CD4-positive, alpha-beta T cell treated with Interleukin-15 for 4 hours (primary cell): ENCODE measurements around the gene S100A7.
A peak's percentile ranks its signal among the peaks of the same experiment; 100 is the strongest.
"Not testable (repeated sequence)": the region's sequence is repeated elsewhere in the genome, so short reads cannot be mapped to it uniquely, and the experiment has no call there.

Experiments used
- DNase-seq: peaks from one replicate; pipeline ENCODE4 v3.0.0-alpha.2; 2020; ENCODE audit warnings: low spot score

S100A7 gene

DNA sequence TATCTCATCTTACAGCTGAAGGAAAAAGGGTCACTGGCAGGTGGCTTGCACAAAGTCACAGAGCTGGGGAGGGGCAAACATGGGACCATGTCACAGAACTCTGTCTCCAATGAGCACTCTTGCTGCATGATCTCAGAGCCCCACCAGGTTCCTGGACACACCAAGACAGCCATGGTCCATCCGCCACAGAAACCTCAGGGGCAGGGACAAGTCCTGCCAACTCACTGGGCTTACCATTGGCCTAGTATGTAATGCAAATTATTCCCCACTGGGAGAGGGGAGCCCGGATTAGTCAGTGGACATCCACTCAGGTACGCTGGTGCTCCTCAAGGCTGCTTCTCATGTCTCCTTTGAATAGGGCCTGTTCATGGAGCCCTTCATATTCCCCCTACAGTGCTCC is 29.9 kb downstream of the S100A7 start:
- no peak for DNase-seq

DNA sequence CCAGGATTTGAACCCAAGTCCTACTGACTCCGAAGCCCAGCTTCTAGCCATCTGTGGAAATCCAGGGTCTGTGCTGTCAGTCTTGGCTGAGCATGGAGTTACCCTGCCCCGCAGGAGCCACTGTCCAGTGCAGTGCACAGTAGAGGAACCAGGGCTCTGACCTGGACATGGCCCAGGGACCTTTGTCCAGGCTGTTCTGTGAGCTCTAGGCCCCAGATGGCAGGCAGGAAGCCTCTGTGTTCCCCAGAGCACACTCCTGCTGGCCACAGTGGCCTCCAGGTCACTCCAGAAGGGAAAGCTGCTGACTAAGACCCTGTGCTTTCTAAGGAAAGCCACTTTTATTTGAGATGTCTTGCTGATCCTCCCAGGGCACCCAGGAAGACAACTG is 30.3 kb downstream of the S100A7 start:
- no peak for DNase-seq

DNA sequence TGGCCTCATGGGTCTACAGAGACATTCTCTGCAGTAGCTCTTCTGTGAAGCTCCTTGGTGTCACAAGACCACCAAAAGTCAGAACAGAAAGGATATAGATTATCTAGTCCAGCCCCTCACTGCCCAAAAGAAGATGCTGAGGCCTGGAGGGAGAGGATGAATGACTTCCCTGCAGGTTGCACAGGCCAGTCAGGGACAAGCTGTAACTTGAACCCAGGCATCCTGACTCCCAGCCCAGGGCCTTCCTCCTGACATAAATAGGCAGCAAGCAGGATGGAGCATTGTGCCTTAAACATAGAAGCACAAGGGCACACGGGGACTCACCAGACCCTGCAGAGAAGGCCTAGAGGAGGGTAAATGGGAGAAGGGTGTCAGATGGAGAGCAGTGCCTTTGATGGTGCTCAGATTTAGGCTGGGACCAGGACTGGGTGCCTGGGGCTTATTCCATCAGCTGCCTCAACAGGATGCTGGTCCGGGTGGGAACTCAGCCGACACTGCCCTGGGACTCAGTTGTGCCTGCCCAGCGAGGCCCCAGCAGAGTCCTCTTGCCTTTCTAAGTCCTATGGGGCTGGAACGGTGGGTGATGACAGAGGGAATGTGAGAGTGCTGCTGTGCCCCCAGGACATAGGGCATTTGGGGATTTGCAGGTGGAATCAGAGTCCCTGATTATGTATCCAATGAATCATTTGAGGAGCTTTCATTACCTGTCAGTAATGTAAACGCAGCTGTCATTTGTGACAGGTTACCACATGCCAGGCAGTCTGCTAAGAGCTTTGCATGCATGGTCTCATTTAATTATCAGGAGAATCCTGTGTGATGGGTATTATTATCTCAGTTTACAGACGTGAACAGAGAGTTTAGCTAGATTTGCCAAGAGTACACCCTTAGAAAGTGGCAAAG is 30.9 kb downstream of the S100A7 start:
- DNase-seq = no peak

DNA sequence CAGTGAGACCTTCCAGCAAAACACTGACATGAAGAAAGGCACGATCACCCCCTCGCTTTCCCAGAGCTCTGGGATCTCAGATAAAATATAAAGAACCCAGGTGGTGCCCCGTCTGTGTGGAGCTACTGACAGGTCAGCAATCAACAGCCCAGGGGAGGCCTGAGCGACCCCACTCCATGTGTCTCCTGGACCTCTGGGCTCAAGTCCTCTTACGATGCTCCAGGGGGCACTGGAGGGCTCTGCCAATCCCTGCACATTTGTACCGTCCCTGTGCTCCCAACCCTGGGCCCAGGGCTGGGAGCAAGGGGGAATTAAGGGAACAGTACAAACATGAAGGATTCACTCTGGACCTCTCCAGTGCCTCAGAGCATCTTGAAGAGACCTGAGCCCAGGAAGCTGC is 31.7 kb downstream of the S100A7 start:
- DNase-seq = no peak

DNA sequence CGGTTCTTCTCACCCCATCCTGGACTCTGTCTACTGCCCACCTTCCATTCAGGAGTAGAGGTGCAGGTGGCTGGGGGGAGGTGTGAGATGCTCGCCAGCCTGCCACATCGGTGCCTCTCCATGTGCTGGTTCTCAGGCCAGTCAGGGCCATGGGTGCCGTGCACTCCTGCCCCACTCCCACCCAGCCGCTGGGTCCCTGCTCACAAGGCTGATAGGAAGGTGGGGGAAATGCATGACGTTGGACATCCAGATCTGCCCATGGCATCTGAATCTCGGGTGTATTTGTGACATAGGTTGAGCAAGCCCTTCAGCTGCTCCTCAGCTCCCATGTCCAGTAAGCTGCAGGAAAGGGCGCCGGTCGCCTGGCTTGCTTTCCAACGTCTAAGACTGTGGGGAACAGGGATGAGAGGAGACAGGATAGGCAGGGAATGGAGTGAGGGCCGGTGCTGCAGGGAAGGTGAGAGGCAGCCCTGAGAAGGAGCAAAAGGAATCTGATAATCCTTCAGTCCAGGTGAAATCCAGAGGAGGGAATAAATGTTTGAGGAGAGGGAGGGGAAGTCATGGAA is 32.3 kb downstream of the S100A7 start:
- no peak for DNase-seq

DNA sequence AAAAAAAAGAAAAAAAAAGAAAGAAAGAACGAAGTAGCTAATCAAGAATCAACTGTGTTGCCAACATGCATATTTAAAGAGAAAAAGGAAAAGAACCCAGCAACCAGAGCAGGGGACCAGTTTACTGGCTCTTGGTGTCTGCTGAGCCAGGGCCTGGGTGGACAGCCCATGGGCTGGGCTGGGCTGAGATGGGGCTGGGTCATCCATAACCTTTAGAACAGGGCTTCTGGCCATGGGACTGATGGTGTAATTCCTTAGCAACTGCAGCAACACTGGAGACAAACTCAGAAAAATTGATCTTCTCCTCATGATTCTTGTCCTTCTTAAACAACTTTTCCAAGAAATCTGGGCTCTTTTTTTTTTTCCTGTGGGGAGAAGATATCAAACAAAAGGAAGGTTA is 33.6 kb downstream of the S100A7 start:
- DNase-seq = no peak

DNA sequence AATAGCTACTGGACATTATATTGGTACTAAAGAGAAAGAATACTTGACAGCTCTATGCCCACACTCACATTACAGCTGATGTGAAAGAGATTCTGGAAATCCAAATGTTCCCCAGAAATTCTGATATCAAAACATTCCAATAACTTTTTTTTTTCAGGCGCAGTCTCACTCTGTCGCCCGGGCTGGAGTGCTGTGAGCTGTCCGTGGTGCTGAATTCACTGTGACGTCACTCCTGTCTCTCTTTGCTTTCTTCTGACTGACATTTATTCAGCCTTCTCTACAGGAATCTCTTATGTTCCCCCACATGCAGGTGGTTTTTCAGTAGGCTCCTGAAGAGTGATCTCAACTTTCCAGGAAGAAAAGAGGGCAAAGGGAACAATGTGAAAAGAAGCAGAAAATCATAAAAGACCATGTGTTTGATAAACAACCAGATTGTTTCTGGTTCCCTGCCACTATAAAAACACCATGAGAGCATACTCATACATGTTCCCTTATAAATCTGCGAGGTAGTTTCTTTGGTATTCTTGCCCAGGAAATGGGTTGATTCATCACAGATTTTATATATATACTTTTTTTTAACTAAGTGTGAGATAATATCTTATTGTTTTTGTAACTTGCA is 37.9 kb downstream of the S100A7 start:
- DNase-seq = peak; percentile 46

DNA sequence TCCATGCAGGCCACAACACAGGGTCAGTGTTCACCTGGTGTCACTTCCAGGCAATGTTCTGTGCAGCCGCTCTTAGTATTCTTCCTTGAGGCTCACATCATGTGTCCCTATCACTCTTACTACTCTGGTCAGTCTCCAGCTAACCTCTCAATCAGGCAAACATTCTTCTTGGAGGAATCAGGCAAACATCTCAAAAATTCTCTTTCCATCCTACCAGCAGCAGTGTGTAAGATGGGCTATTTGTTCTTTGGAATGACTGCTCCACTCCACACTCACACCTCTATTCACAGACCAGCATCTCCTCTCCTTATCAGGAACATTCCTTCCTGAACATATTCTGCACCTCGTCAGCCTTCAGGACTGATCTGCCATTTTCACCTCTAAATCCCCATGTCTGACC is 40.1 kb downstream of the S100A7 start:
- no peak for DNase-seq

DNA sequence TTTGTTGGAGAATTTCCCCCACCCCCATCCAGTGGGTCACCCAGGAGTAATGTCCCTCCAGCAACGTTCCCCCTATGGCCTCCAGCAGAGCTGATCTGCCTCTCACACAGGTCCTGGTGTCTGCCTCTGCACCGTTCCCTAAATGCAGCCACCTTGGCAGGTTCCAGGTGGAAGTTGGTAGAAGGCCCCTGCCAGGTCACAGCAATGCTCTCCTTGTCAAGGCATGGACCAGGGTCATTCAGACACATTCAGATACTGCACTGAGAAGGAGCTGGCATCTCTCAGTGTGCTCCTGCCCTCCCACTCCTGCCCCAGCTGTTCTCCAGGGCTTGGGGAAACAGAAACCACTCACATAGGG is 41.0 kb downstream of the S100A7 start:
- DNase-seq = not testable (repeated sequence)

DNA sequence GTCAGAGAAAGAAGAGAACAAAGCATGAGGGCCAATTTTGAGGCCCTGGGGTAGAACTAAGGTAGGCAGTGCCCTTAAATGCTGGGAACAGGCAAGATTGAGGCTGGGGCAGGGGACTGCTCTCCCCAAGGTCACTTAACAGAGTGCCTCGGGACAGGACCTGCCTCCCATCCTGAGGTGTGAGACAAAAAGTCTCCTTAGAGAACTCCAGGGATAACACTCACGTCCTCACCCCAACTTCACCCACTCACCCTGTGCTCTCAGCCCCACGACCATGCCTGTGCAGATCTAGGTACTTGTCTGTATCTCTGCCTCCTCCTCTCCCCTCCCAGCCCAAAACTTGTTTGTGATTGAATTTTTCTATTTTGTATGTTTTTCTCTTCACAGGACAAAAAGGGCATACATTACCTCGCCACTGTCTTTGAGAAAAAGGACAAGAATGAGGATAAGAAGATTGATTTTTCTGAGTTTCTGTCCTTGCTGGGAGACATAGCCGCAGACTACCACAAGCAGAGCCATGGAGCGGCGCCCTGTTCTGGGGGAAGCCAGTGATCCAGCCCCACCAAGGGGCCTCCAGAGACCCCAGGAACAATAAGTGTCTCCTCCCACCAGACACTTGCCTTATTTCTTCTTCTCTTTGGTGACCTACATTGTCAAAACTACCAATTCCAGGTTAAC is 41.6 kb downstream of the S100A7 start:
- not testable (repeated sequence) for DNase-seq

DNA sequence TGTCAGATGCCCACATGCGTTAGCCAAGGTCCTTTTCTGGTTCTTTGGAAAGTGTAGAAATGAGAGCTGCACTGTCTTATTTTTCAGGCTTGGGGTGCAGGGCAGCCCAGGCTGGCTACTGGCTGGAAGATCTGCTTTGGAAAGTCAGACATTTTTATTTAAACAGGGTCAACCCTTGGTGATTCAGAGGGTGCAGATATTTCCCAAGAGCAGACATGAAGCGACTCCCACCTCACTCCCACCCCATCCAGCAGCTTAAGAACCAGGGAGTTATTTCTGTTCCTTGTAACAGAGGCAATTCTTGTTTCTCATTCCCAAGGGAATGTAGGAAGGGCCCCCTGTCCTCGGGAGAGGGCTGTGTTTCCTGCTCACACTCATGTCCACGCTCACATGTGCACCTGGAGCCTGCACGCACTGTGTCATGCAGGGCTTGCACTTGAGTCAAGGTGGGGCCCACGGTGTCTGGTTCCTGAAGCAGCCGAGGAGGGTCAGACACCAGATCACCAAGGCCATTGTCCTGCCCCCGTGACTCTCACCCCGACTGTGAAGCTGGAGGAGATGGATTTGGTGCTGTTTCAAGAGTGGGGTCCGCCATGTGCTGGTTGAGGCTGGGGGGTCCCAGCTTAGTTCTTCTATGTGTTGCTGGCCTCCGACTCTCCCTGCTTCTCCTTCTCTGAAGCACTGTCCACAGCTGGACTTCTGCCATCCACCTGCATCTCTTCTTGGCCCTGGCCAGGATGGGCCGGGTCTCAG is 43.1 kb downstream of the S100A7 start:
- DNase-seq = no peak

DNA sequence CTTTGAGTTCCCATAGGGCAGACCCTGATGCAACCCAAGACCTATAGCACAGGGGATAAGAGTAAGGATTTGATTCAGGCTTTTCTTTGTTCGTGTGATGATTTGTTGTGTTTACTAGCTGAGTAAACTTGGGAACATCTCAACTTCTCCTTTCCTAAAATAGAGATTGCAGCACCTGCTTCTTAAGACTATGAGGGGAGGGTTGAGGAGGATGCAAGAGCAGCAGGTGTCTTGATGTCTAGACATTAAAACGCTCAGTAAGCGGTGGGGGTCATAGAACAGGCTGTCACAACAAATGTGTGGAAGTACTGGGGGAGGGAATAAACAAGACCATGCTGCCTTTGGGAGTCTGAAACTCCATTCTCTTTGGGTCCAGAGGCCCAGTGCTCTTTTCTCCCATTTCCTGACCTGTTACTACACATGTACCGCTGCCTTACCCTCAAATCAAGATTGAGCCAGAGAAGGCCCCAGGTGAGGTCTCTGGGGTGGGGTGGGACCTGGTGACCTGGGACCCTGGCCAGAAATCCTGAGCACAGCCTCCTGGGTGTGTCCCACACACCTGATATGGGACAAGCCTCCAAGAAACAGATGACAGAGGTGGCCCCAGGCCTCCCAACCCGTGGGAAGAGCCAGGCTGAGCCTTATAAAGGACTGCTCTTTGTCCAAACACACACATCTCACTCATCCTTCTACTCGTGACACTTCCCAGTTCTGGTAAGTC is 44.4 kb downstream of the S100A7 start, which contains the start of gene S100A7A:
Gene S100A7A, plus strand, starts transcription at position 671 of the 721 bp plus-strand sequence. CDS start 1,563 bp downstream, outside the sequence.
- DNase-seq = no peak

DNA sequence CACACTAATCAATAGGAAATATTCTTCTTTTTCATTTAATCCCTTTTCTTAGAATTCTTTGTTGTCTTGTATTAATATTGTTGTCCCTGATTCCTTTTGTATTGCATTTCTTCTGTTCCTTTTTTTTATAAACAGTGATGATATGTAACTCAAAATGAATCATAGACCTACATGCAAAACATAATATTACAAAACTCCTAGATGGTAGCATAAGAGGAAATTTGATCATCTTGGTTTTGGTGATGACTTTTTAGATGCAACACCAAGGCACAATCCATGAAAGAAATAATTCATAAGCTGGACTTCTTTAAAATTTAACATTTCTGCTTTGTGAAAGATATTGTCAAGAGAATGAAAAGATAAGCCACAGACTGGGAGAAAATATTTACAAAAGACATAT is 46.5 kb downstream of the S100A7 start:
- not testable (repeated sequence) for DNase-seq
